Measurements from ENCODE around the gene LIMS1. TPM values are rescaled to one million over a fixed set of nuclear protein-coding genes. Genes with fewer than 3 reads are reported as not detected.

Gene LIMS1
- total RNA-seq, 1 experiment from 2014 or later: 101 TPM

GRCh38 chr2:108574332-108574731 lies 40.1 kb downstream of the LIMS1 start:
- ChIA-PET CTCF (interaction anchor here (0.6 to 2.0 kb wide), 2 partner anchors 10 to 26 kb away, joined by 8 to 11 read pairs; no protein-coding TSS in a partner anchor), POLR2A (no interaction called here)
- no peaks in the 10 kb centered on the region for H3K27me3 ChIP-seq (ENCODE audit: control insufficient read depth, insufficient read depth, low read length)
- no peak for DNase-seq (ENCODE audit: low read depth, low spot score)
- H3K4me1 ChIP-seq (ENCODE audit: control insufficient read depth, insufficient read depth, low read length): peaks cover 75% of the 10 kb centered on the region
- no peak overlapping the region for H3K4me3 ChIP-seq (ENCODE audit: low read depth in 2 of 2, low read length in 2 of 2)
- no TSS peak for BruUV-seq (replicated peaks)
- ATAC-seq: no peak
- peak overlapping the region; percentile 25; the same call in 1 of the 2 replicates for H3K27ac ChIP-seq (ENCODE audit: low read length)
- no peaks in the 10 kb centered on the region for H3K36me3 ChIP-seq (ENCODE audit: control insufficient read depth, insufficient read depth, low read length)
- no peaks in the 10 kb centered on the region for H3K9me3 ChIP-seq (ENCODE audit: control insufficient read depth, insufficient read depth, low read depth, low read length)
- intact Hi-C loops (cut with micrococcal nuclease; ENCODE audit: unreplicated experiment): no loop called here
- in situ Hi-C loops (cut with HindIII; ENCODE audit: low pct_unique_long_range_greater_than_20kb, low sequenced_read_pairs): loop anchor here (25.0 kb wide), 1 partner anchor 112 kb away; no protein-coding TSS in a partner anchor
- TF ChIP-seq TCF7L2 (IDR thresholded peaks at IDR 0.05; ENCODE audit: low read depth, low read length): no peak
- no peak for TF ChIP-seq CTCF (IDR thresholded peaks at IDR 0.05)
- no peak for TF ChIP-seq POLR2AphosphoS5 (IDR thresholded peaks at IDR 0.05; ENCODE audit: low read depth, low read length)
- TF ChIP-seq REST (IDR thresholded peaks at IDR 0.05; ENCODE audit: insufficient read depth in 1 of 2, low read depth in 2 of 2, low read length in 1 of 2): no peak

GRCh38 chr2:108575132-108575966 lies 41.1 kb downstream of the LIMS1 start:
- no peak overlapping the region for H3K27ac ChIP-seq (ENCODE audit: low read length)
- no peaks in the 10 kb centered on the region for H3K27me3 ChIP-seq (ENCODE audit: control insufficient read depth, insufficient read depth, low read length)
- CTCF ChIA-PET: interaction anchor here (0.6 to 2.0 kb wide), 2 partner anchors 9 to 27 kb away, joined by 8 to 11 read pairs; no protein-coding TSS in a partner anchor
- peaks cover 82% of the 10 kb centered on the region for H3K4me1 ChIP-seq (ENCODE audit: control insufficient read depth, insufficient read depth, low read length)
- TF ChIP-seq CTCF (IDR thresholded peaks at IDR 0.05): no peak
- TF ChIP-seq REST (IDR thresholded peaks at IDR 0.05; ENCODE audit: insufficient read depth in 1 of 2, low read depth in 2 of 2, low read length in 1 of 2): no peak
- no peak for TF ChIP-seq TCF7L2 (IDR thresholded peaks at IDR 0.05; ENCODE audit: low read depth, low read length)
- TF ChIP-seq POLR2AphosphoS5 (IDR thresholded peaks at IDR 0.05; ENCODE audit: low read depth, low read length): no peak
- TF ChIP-seq SIN3A (IDR thresholded peaks at IDR 0.05; ENCODE audit: borderline replicate concordance, insufficient read depth, low read depth, low read length): no peak
- no peak for ATAC-seq
- POLR2A ChIA-PET: no interaction called here
- H3K4me3 ChIP-seq (ENCODE audit: low read depth in 2 of 2, low read length in 2 of 2): no peak overlapping the region
- DNase-seq (ENCODE audit: low read depth, low spot score): no peak
- in situ Hi-C loops (cut with HindIII; ENCODE audit: low pct_unique_long_range_greater_than_20kb, low sequenced_read_pairs) (no loop called here), intact Hi-C loops (cut with micrococcal nuclease; ENCODE audit: unreplicated experiment) (loop anchor here (5.0 kb wide), 1 partner anchor 38 kb away; no protein-coding TSS in a partner anchor)
- no TSS peak for BruUV-seq (replicated peaks)
- no peaks in the 10 kb centered on the region for H3K9me3 ChIP-seq (ENCODE audit: control insufficient read depth, insufficient read depth, low read depth, low read length)
- no peaks in the 10 kb centered on the region for H3K36me3 ChIP-seq (ENCODE audit: control insufficient read depth, insufficient read depth, low read length)
